B cell (primary cell): ENCODE measurements around the gene KLHL15. TPM values are rescaled to one million over a fixed set of nuclear protein-coding genes. Genes with fewer than 3 reads are reported as not detected.

Experiments used
- ATAC-seq: fragments of 200-7000 bp; cut with Tn5 transposase; one replicate; pipeline ENCODE4 v1.10.0; 2021; ENCODE audit warnings: low read depth, mild to moderate bottlenecking, moderate number of reproducible peaks, moderate library complexity
- CTCF ChIA-PET: fragments of 350-600 bp; sonication (Branson Sonifier 250); formaldehyde crosslinking; loops from one replicate; lab custom pipeline; 2021; ENCODE audit warnings: antibody characterized with exemption, inconsistent platforms; lab: Charles Lee
- POLR2A ChIA-PET: fragments of 350-600 bp; sonication (Branson Sonifier 250); formaldehyde crosslinking; loops from one replicate; lab custom pipeline; 2021; ENCODE audit warnings: antibody characterized with exemption; lab: Charles Lee
- DNase-seq: peaks from one replicate; pipeline ENCODE4 v3.0.0; 2013
- H2AFZ ChIP-seq: 2 replicates; pipeline ENCODE4 v1.6.1; 2012; ENCODE audit warnings: mild to moderate bottlenecking, low read depth, low read length; ENCODE audit not compliant: insufficient read depth, poor library complexity, severe bottlenecking
- H3K27ac ChIP-seq, 2 donors: 1 replicate in 1 of 2; 2 replicates in 1 of 2; pipeline ENCODE4 v1.5.1; 2012 to 2013; ENCODE audit warnings: low read length in 2 of 2, mild to moderate bottlenecking in 2 of 2, moderate library complexity in 1 of 2
- H3K27me3 ChIP-seq, 4 experiments: fragments of 200-600 bp in 1 of 4; sonication (generic) in 1 of 4; replicated peaks in 1 of 4; 1 replicate in 2 of 4; 2 replicates in 2 of 4; pipeline versions ENCODE4 v1.6.1 to v1.7.0; 2013 to 2016; ENCODE audit warnings: low read length in 3 of 4, mild to moderate bottlenecking in 2 of 4, mixed read lengths in 1 of 4, moderate library complexity in 1 of 4; ENCODE audit not compliant: insufficient read depth in 4 of 4, control insufficient read depth in 3 of 4; ENCODE audit errors: control extremely low read depth in 1 of 4
- H3K36me3 ChIP-seq, 2 experiments: replicated peaks in 1 of 2; 1 replicate in 1 of 2; 2 replicates in 1 of 2; pipeline versions ENCODE4 v1.6.1 to v1.7.1; 2013; ENCODE audit warnings: low read length in 1 of 2; ENCODE audit not compliant: insufficient read depth in 2 of 2, control insufficient read depth in 1 of 2; ENCODE audit errors: control extremely low read depth in 1 of 2, extremely low read depth in 1 of 2
- H3K4me1 ChIP-seq, 2 donors: fragments of 200-600 bp in 1 of 2; sonication (generic) in 1 of 2; 1 replicate in 1 of 2; 2 replicates in 1 of 2; pipeline versions ENCODE4 v1.5.1 to v1.6.1; 2013 to 2017; ENCODE audit warnings: low read length in 2 of 2; ENCODE audit not compliant: control insufficient read depth in 2 of 2, insufficient read depth in 2 of 2
- H3K4me2 ChIP-seq: replicated peaks from 2 replicates; pipeline ENCODE3; 2012; ENCODE audit warnings: mild to moderate bottlenecking, low read depth, low read length; ENCODE audit not compliant: poor library complexity, severe bottlenecking
- H3K4me3 ChIP-seq, 5 experiments: fragments of 200-600 bp in 1 of 5; sonication (generic) in 1 of 5; 1 replicate in 3 of 5; 2 replicates in 2 of 5; pipeline versions ENCODE4 v1.5.1 to v1.7.0; 2011 to 2016; ENCODE audit warnings: low read length in 4 of 5, mild to moderate bottlenecking in 4 of 5, low read depth in 2 of 5, control low read depth in 1 of 5, moderate library complexity in 1 of 5; ENCODE audit not compliant: insufficient read depth in 1 of 5; ENCODE audit errors: control extremely low read depth in 1 of 5, extremely low read depth in 1 of 5
- H3K79me2 ChIP-seq: fragments of 200-600 bp; sonication (generic); one replicate; pipeline ENCODE4 v1.6.0; 2016; ENCODE audit warnings: low read length; ENCODE audit not compliant: control insufficient read depth, insufficient read depth
- H3K9ac ChIP-seq: fragments of 200-600 bp; sonication (generic); 2 replicates; pipeline ENCODE4 v1.6.1; 2017; ENCODE audit warnings: mild to moderate bottlenecking, low read length, moderate library complexity
- H3K9me3 ChIP-seq, 3 donors: one replicate each; pipeline versions ENCODE4 v1.6.1 to v1.7.1; 2013; ENCODE audit warnings: low read length in 2 of 3; ENCODE audit not compliant: control insufficient read depth in 2 of 3, insufficient read depth in 1 of 3; ENCODE audit errors: control extremely low read depth in 1 of 3
- H4K20me1 ChIP-seq: 2 replicates; pipeline ENCODE4 v1.6.0; 2012; ENCODE audit warnings: mild to moderate bottlenecking, low read length; ENCODE audit not compliant: insufficient read depth, control insufficient read depth, poor library complexity, severe bottlenecking
- H3K27ac Mint-ChIP-seq: one replicate; pipeline ENCODE4 v1.8.0; 2021; ENCODE audit warnings: mixed read lengths
- H3K27me3 Mint-ChIP-seq: one replicate; pipeline ENCODE4 v1.8.0; 2021; ENCODE audit warnings: mixed read lengths
- H3K4me1 Mint-ChIP-seq: one replicate; pipeline ENCODE4 v1.8.0; 2021; ENCODE audit warnings: mixed read lengths
- H3K4me3 Mint-ChIP-seq: one replicate; pipeline ENCODE4 v1.8.0; 2021; ENCODE audit warnings: mixed read lengths
- H3K9me3 Mint-ChIP-seq: one replicate; pipeline ENCODE4 v1.8.0; 2022; ENCODE audit warnings: mixed read lengths; ENCODE audit not compliant: insufficient read depth
- CTCF ChIP-seq: fragments of 200-600 bp; IDR thresholded peaks from one replicate; pipeline ENCODE4 v1.8.0; 2022; ENCODE audit warnings: antibody characterized with exemption, mild to moderate bottlenecking
- EZH2 ChIP-seq: IDR thresholded peaks from 2 replicates; pipeline ENCODE4 v1.6.1; 2012; ENCODE audit warnings: borderline replicate concordance, low read depth, mild to moderate bottlenecking, moderate library complexity, low read length; ENCODE audit not compliant: insufficient read depth, poor library complexity, severe bottlenecking
- WGBS: methylation state at CpG from one replicate; pipeline ENCODE4 v1.1.5; 2013; ENCODE audit warnings: missing lambda C conversion rate; ENCODE audit not compliant: insufficient coverage; 5-methylcytosine and 5-hydroxymethylcytosine counted together
- intact Hi-C: fragments of 100-400 bp; cut with micrococcal nuclease; formaldehyde crosslinking; loops from one replicate; pipeline ENCODE4 v1.10.0; 2022
- polyA plus RNA-seq: library from polyadenylated mRNA; depleted of rRNA; stranded (reverse); fragments of >200 nt; gene quantifications from 2 replicates; pipeline ENCODE4 v1.2.3, GENCODE V29; 2012
- total RNA-seq, 2 donors: library from RNA; stranded (reverse); fragments of 120-200 nt in 1 of 2; gene quantifications; 1 replicate in 1 of 2; 2 replicates in 1 of 2; pipeline versions ENCODE4 v1.2.3 to v1.2.4, GENCODE V29; 2013 to 2022

KLHL15 gene
- total and polyA plus RNA-seq, 2 donors (not counting 1 experiment from before 2014, with no cell fraction given), result 5.4 to 8.2 TPM

DNA sequence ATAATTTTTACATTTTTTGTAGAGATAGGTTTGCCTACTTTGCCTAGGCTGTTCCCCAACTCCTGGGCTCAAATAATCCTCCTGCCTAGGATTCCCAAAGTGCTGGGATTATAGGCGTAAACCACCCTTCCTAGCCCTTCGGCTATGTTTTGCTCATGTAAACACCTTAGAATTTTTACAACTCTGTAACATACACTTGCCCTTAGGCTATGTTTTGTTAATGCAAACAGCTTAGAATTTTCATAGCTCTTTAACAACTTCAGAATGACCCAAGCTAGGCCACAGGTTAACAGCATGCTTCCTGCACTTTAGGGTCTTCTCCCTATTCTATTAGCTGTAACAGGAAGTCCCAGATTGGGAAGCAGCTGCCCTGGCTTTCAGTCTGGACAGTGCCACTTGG lies 24.2 kb downstream of the KLHL15 start:
- CTCF ChIA-PET, result no interaction called here
- no peak overlapping the region for H3K4me3 Mint-ChIP-seq
- H3K4me1 Mint-ChIP-seq, result peaks cover 14% of the 10 kb centered on the region
- intact Hi-C loops, result no loop called here
- Histone ChIP-seq H3K4me1 (no peaks in the 10 kb centered on the region), H3K4me3 (no peak overlapping the region), H3K79me2 (peaks cover 8% of the 10 kb centered on the region), H3K9me3 (no peaks in the 10 kb centered on the region), H3K4me2 (no peak overlapping the region), H3K27ac (no peak overlapping the region), H3K36me3 (peaks cover 0 to 4% of the 10 kb centered on the region in 2 experiments), H4K20me1 (no peaks in the 10 kb centered on the region), H3K27me3 (no peaks in the 10 kb centered on the region), H3K9ac (no peak overlapping the region), H2AFZ (no peak overlapping the region)
- WGBS, result no CpG with 5 or more reads among the region's 2 CpGs
- TF ChIP-seq EZH2, result no peak
- TF ChIP-seq CTCF, result no peak
- no peak for ATAC-seq
- POLR2A ChIA-PET, result interaction anchor here (0.5 kb wide), 1 partner anchor 9 kb away, joined by 9 read pairs; no protein-coding TSS in a partner anchor
- H3K27me3 Mint-ChIP-seq, result no peaks in the 10 kb centered on the region
- no peak overlapping the region for H3K27ac Mint-ChIP-seq
- no peak for DNase-seq
- H3K9me3 Mint-ChIP-seq, result no peaks in the 10 kb centered on the region

- H4K20me1 ChIP-seq, result no peaks in the 10 kb centered on the region
- Mint-ChIP-seq H3K4me3 (no peak overlapping the region), H3K9me3 (no peaks in the 10 kb centered on the region), H3K27me3 (no peaks in the 10 kb centered on the region), H3K27ac (no peak overlapping the region), H3K4me1 (peaks cover 14% of the 10 kb centered on the region)
- CTCF ChIA-PET, result no interaction called here
- H3K9me3 ChIP-seq, result no peaks in the 10 kb centered on the region
- no peaks in the 10 kb centered on the region for H3K4me1 ChIP-seq
- DNase-seq, result no peak
- TF ChIP-seq CTCF, result no peak
- no peak overlapping the region for H3K4me2 ChIP-seq
- H3K79me2 ChIP-seq, result peaks cover 8% of the 10 kb centered on the region
- H3K4me3 ChIP-seq, result no peak overlapping the region
- POLR2A ChIA-PET, result no interaction called here
- H3K9ac ChIP-seq, result no peak overlapping the region
- H2AFZ ChIP-seq, result no peak overlapping the region
- intact Hi-C loops, result no loop called here
- WGBS, result no CpG with 5 or more reads among the region's 1 CpG
- H3K27me3 ChIP-seq, result no peaks in the 10 kb centered on the region
- peaks cover 0 to 4% of the 10 kb centered on the region in 2 experiments for H3K36me3 ChIP-seq
- H3K27ac ChIP-seq, result no peak overlapping the region
- ATAC-seq, result no peak
Measured at GRCh38 chrX:24002167-24002566, 24.8 kb downstream of the KLHL15 start.
